Lower leg skin (tissue), 3 donors: ENCODE results near the gene HOXA5.

ENCODE experiments used
- CTCF ChIP-seq, 3 donors: fragments of 450-650 bp; IDR thresholded peaks; one replicate each; pipeline ENCODE4 v1.5.1; 2016; ENCODE audit warnings: antibody characterized with exemption in 3 of 3, mild to moderate bottlenecking in 3 of 3, moderate library complexity in 2 of 3
- POLR2A ChIP-seq, 2 donors: fragments of 450-650 bp; IDR thresholded peaks; one replicate each; pipeline ENCODE4 v1.6.1; 2016 to 2017; ENCODE audit warnings: antibody characterized with exemption in 2 of 2, mild to moderate bottlenecking in 1 of 2, moderate library complexity in 1 of 2

- TF ChIP-seq CTCF (IDR thresholded peaks at IDR 0.05) = no peak
- no peak for TF ChIP-seq POLR2A (IDR thresholded peaks at IDR 0.05)
These were observed 16.7 kb upstream of the HOXA5 start for GRCh38 chr7:27160145-27160545.
